Subcutaneous abdominal adipose tissue (tissue), 5 donors: ENCODE data around the gene CFAP65.

Source experiments
- H3K27ac ChIP-seq: one replicate; pipeline ENCODE4 v1.7.0; 2013; ENCODE audit warnings: low read depth, mild to moderate bottlenecking, inconsistent platforms, low read length, moderate library complexity
- H3K27me3 ChIP-seq, 5 donors: one replicate each; pipeline ENCODE4 v1.7.0; 2013; ENCODE audit warnings: low read length in 5 of 5, inconsistent platforms in 1 of 5; ENCODE audit not compliant: control insufficient read depth in 5 of 5, insufficient read depth in 4 of 5
- H3K36me3 ChIP-seq, 5 donors: one replicate each; pipeline ENCODE4 v1.7.0; 2013; ENCODE audit warnings: low read length in 5 of 5; ENCODE audit not compliant: control insufficient read depth in 5 of 5, insufficient read depth in 5 of 5
- H3K4me1 ChIP-seq, 5 donors: one replicate each; pipeline ENCODE4 v1.7.0; 2013; ENCODE audit warnings: low read length in 5 of 5, mild to moderate bottlenecking in 3 of 5, moderate library complexity in 1 of 5; ENCODE audit not compliant: control insufficient read depth in 5 of 5, insufficient read depth in 5 of 5
- H3K4me3 ChIP-seq, 5 donors: one replicate each; pipeline ENCODE4 v1.7.0; 2013; ENCODE audit warnings: low read length in 5 of 5, low read depth in 1 of 5
- H3K9ac ChIP-seq, 5 donors: one replicate each; pipeline ENCODE4 v1.7.0; 2013; ENCODE audit warnings: low read length in 5 of 5, mild to moderate bottlenecking in 4 of 5, moderate library complexity in 3 of 5
- H3K9me3 ChIP-seq, 5 donors: one replicate each; pipeline ENCODE4 v1.7.0; 2013; ENCODE audit warnings: low read length in 5 of 5; ENCODE audit not compliant: control insufficient read depth in 5 of 5
- donor health status: healthy.
- donor health status: healthy.
- donor health status: healthy.
- donor health status: healthy.
- donor health status: healthy.

The CFAP65 gene

DNA sequence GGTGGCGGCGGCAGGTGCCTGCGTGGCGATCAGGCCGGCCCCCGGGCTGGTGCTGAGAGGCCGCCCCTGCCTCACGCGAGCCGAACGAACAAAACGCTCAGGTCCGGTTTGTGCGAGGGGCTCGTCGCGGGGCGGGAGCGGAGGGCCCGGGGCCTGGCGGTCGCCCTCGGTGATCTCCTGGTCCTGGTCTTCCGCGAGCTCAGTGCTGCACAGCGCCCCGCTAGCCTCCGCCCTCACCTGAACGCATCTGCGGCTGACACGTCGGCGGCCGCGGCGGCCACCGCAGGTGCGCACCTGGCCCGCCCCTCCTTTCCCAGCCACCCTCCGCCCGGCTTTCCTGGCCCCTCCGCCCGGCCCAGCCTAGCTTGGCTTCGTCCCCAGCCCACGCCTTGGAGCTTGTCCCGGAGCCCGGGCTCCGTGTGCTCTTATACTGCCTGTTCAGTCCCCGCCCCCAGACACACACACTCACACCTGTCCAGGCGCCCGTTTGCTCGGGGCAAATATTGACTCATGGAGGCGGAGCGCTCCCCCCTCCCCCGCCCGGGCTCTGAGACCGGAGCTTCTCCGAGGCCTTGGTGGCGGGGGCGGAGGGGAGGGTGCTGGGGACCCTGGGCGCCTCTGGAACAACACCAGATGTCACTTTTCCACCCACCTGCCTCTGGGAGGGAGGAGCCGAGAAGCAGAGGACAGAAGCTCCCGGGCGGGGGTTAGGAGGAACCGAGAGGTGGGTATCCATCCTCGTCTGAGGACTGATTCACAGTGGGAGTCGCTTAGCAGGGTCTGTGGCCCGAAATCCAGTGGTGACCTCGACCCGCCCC is 39.5 kb downstream of the CFAP65 start:
- peaks cover 0 to 20% (median 15%) of the 10 kb centered on the region in 5 donors for H3K4me1 ChIP-seq
- no peak overlapping the region for H3K27ac ChIP-seq
- peaks cover 68 to 80% (median 71%) of the 10 kb centered on the region in 5 donors for H3K27me3 ChIP-seq
- no peaks in the 10 kb centered on the region for H3K9me3 ChIP-seq
- H3K36me3 ChIP-seq, result no peaks in the 10 kb centered on the region
- H3K4me3 ChIP-seq, result no peak overlapping the region
- H3K9ac ChIP-seq, result no peak overlapping the region

DNA sequence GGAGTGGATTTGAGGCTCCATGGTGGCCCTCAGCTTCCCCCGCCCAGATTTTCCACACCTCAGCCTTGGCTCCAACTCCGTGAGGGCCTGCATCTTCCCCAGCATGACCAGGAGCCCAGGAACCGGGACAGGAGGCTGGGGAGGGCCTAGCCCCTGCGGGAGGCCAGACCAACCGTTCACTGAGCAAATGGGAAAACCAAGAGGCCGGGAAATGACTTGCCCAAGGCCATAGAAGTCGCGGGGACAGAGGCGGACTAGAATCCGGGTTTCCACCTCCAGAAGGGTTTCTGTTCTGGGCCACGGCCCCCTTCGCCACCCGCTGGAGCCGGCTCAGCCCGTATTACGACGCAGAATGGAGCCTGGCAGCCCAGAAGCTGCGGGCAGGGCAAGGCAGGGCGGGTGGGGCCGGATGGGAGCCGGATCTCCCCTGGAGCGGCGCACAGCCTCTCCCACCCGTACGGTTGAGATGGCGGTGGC is 40.2 kb downstream of the CFAP65 start:
- peaks cover 0 to 24% (median 19%) of the 10 kb centered on the region in 5 donors for H3K4me1 ChIP-seq
- H3K27me3 ChIP-seq, result peaks cover 70 to 84% (median 72%) of the 10 kb centered on the region in 5 donors
- no peaks in the 10 kb centered on the region for H3K9me3 ChIP-seq
- H3K4me3 ChIP-seq, result no peak overlapping the region
- no peak overlapping the region for H3K27ac ChIP-seq
- H3K9ac ChIP-seq, result no peak overlapping the region
- no peaks in the 10 kb centered on the region for H3K36me3 ChIP-seq

DNA sequence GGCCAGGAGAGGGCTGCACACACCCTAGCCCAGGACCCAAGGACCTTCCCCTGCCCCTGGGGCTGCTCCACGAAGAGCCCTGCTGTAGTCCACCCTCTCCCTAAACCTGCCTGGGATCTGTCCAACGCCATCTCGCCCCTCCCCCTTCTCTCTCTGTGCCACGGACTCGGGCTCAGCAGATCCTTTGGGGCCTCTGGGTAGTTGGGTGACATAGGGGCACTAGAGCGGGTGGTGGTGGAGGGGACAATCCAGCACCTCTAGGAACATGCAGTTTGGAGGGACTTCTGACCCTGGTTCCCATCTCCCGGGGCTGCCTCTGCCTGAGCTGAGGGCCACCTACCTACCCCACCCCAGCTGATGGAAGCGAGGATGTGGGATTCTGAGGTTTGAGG is 40.8 kb downstream of the CFAP65 start:
- H3K4me3 ChIP-seq, result no peak overlapping the region
- H3K9ac ChIP-seq, result no peak overlapping the region
- H3K27ac ChIP-seq, result no peak overlapping the region
- H3K36me3 ChIP-seq, result no peaks in the 10 kb centered on the region
- H3K27me3 ChIP-seq, result peaks cover 67 to 82% (median 70%) of the 10 kb centered on the region in 5 donors
- no peaks in the 10 kb centered on the region for H3K9me3 ChIP-seq
- peaks cover 0 to 30% (median 19%) of the 10 kb centered on the region in 5 donors for H3K4me1 ChIP-seq

DNA sequence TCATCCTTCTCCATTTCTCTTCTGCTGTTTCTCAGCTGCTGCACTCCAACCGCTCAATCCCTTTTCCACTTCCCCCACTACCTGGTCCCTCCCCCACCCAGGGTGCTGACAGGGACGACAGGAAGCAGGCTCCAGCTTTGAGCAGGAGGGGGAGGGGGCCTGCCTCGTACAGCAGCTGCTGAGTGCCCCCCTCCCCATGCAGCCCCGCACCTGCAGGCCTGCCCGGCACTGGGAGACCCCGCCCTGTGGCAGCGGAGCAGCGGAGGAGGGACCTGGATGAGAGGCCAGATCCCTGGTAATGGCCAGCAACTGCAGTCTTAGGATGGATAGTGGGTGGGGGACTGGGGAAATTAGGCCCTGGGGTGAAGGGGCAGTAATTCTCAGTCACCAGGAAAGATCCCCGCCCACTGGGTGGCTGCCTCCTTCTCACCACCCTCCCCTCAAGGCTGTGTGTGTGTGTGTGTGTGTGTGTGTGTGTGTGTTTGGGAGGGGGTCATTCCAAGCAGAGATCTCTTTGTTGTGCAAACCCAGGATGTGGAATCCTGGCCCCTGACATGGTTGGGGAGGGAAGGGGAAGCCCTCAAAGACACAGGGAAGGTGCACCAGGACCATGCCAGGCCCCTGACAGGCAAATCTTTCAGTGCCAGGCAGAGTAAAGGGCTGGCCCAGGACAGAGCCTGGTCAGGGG is 41.3 kb downstream of the CFAP65 start:
- Histone ChIP-seq H3K27me3 (peaks cover 70 to 82% (median 72%) of the 10 kb centered on the region in 5 donors), H3K36me3 (no peaks in the 10 kb centered on the region), H3K4me3 (no peak overlapping the region), H3K9me3 (no peaks in the 10 kb centered on the region), H3K9ac (no peak overlapping the region), H3K27ac (no peak overlapping the region), H3K4me1 (peaks cover 0 to 31% (median 19%) of the 10 kb centered on the region in 5 donors)

DNA sequence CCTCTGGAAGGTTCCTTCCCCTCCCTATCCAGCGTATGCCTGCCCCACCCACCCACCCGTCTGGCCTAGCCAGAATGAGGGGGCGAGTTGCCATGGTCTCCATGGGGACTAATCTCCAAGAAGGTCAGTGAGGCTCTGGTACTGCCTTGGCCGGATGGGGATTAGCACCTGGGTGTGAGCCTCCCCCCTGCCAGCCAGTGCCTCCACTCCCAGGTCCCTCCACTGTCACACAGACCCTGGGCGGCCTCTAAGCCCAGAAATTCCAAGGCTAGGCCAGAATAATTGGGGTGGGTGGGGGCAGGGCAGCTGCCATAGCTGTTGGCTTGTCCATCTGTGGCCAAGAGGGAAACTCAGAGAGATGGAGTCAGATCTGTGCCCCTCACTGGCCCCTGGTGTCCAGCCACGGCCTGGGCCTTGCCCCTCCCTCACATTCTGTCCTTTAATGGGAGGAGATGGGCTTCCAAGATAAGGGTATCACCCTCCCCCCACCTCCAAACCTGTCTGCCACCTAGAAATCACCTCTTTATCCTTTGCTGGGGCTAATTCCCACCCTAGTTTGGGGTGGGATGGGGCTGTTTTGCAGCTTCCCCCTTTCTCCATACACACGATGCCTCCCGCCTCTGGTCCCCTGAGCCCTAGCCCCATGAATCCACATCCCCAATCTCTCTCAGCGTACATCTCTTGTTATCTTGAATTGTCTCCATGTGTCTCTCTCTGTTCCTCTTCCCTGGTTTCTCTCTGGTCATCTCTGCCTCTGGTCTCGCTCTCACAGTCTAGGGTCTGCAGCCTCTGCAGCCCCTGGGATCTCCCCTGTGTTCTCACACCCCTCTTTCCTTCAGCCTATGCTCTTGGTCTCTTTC is 42.1 kb downstream of the CFAP65 start:
- H3K27me3 ChIP-seq, result peaks cover 73 to 83% (median 74%) of the 10 kb centered on the region in 5 donors
- no peaks in the 10 kb centered on the region for H3K36me3 ChIP-seq
- peaks cover 0 to 32% (median 19%) of the 10 kb centered on the region in 5 donors for H3K4me1 ChIP-seq
- H3K4me3 ChIP-seq, result no peak overlapping the region
- no peaks in the 10 kb centered on the region for H3K9me3 ChIP-seq
- H3K27ac ChIP-seq, result no peak overlapping the region
- H3K9ac ChIP-seq, result no peak overlapping the region

DNA sequence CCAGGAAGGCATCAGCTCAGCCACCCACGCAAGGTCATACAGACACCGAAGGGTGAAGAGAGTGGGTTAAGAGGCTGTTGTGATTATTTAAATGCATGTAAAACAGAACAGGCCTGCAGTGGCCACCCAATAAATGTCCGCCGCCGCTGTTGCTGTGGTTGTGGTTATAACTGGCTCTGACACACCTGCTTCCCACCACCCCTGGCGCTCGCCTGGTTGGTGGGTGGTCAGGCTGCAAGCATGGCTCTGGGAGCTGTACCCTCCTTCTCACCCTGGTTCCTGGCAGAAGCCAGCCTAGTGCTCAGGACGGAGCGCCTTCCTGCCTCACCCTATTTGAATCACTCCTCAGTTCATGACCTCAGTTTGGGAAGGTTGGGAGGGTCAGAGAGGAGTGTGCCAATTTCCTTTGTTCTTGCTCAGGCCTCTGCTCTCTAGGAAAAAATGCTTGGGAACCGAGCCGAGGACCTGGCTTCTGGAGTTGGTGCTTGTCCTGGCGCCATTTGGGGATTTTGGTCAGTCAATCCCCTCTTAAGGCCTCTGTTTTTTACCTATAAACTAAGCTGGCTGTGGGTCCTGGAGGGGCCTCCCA is 42.8 kb downstream of the CFAP65 start:
- Histone ChIP-seq H3K4me1 (peaks cover 0 to 39% (median 25%) of the 10 kb centered on the region in 5 donors), H3K27me3 (peaks cover 73 to 83% (median 74%) of the 10 kb centered on the region in 5 donors), H3K4me3 (no peak overlapping the region), H3K9ac (no peak overlapping the region), H3K9me3 (no peaks in the 10 kb centered on the region), H3K36me3 (no peaks in the 10 kb centered on the region), H3K27ac (no peak overlapping the region)

DNA sequence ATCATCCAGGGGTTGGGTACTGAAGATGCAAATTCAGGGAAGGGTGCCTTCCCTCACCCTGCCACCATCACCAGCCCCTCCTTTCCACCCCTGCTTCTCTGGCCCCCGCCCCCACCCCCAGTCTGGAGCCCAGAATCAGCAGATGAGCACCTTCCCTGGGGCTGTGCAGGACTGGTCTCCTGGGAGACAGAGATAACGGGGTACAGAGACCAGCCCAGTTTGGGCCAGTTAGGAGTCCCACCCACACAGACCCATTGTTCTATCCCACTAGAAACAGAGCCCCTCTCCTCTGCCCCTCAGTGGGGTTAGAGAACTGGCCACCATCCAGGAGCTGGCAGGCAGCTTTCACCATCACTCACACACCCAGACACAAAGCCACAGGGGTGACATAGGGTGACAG is 43.6 kb downstream of the CFAP65 start:
- Histone ChIP-seq H3K9me3 (no peaks in the 10 kb centered on the region), H3K36me3 (no peaks in the 10 kb centered on the region), H3K27me3 (peaks cover 73 to 83% (median 74%) of the 10 kb centered on the region in 5 donors), H3K27ac (no peak overlapping the region), H3K9ac (no peak overlapping the region), H3K4me3 (no peak overlapping the region), H3K4me1 (peaks cover 0 to 40% (median 28%) of the 10 kb centered on the region in 5 donors)

DNA sequence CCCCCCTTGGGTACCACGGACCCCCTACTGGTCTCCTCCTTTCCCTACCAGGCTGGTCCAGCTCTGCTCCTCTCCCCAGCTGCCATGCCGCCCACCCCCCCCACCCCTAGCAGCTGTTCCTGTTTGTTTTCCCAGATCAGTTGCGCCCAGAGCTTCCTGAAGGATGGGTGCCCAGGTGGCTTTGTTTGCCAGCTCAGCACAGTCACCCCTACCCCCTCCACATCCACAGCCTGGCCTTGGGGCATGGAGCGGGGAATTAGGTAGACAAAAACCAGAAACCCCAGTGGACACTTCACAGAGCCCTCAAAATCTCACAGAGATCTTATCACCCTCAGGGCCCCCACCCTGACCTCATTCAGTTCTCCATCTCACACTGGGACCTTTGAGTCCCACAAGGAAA is 44.4 kb downstream of the CFAP65 start:
- peaks cover 72 to 83% (median 73%) of the 10 kb centered on the region in 5 donors for H3K27me3 ChIP-seq
- H3K4me3 ChIP-seq, result no peak overlapping the region
- H3K9me3 ChIP-seq, result no peaks in the 10 kb centered on the region
- H3K9ac ChIP-seq, result no peak overlapping the region
- no peaks in the 10 kb centered on the region for H3K36me3 ChIP-seq
- H3K4me1 ChIP-seq, result peaks cover 0 to 33% (median 23%) of the 10 kb centered on the region in 5 donors
- H3K27ac ChIP-seq, result no peak overlapping the region

DNA sequence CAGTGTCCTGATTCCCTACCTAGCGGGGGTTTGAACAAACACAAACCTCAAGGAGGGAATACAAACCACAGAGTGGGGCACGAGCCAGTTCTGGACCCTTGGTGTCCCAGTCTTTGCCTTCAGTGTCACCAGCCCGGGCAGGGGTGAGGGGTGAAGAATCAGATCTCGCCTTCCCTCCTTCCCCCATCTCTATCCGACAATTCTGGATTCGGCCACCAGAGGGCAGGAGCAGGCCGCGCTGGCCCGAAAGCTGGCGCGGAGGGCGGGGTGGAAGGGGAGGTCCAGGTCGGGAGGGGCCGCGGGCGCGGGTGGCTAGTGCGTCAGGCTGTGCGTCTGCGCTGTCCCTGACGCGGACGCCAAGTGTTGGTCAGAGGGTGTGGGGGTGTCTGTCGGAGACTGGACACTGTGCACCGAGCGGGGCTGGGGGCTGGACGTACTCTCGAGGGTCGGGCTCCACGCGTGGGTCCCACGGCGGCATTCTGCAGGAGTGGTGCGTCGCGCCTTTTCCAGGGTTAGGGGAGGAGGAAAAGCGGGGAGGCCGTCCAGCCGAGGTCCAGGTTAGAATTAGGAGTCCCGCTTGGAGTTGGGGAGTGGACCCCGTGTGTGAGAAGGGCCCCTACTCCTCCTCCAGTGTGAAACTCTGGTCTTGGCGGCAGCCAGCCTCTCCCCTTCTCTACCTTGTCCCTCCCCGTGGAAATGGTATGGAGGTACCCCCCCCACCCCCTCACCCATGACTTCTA is 45.2 kb downstream of the CFAP65 start:
- Histone ChIP-seq H3K27me3 (peaks cover 73 to 83% (median 74%) of the 10 kb centered on the region in 5 donors), H3K4me3 (peak overlapping the region; percentile 39 to 72 (median 49)), H3K27ac (no peak overlapping the region), H3K9me3 (no peaks in the 10 kb centered on the region), H3K36me3 (no peaks in the 10 kb centered on the region), H3K9ac (no peak overlapping the region), H3K4me1 (peaks cover 0 to 28% (median 21%) of the 10 kb centered on the region in 5 donors)
